GM20431 (cell line): Measurements from ENCODE around the gene NDUFAF2.

Source experiments
- in situ Hi-C: fragments of 300-500 bp; cut with MseI, MboI; formaldehyde crosslinking; loops from one replicate; pipeline ENCODE4 v1.15.0; 2020; ENCODE audit warnings: low sequenced_read_pairs; ENCODE audit not compliant: unreplicated experiment

NDUFAF2 gene

DNA sequence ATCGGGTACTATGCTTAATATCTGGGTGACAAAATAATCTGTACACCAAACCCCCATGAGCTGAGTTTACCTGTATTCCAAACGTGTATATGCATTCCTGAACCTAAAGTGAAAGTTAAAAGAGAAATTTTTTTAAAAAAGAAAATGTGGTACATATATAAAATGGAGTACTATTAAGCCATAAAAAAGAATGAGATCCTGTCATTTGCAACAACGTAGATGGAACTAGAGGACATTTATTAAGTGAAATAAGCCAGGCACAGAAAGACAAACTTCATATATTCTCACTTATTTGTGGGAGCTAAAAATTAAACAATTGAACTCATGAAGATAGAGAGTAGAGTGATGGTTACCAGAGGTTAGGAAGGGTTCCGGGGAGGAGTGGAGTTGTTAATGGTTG is 44.8 kb downstream of the NDUFAF2 start:
- in situ Hi-C loops = no loop called here

GRCh38 chr5:60992871-60993270 is 47.9 kb downstream of the NDUFAF2 start:
- in situ Hi-C loops = no loop called here

- in situ Hi-C loops = no loop called here
Measured at GRCh38 chr5:60993425-60993824, 48.4 kb downstream of the NDUFAF2 start.

DNA sequence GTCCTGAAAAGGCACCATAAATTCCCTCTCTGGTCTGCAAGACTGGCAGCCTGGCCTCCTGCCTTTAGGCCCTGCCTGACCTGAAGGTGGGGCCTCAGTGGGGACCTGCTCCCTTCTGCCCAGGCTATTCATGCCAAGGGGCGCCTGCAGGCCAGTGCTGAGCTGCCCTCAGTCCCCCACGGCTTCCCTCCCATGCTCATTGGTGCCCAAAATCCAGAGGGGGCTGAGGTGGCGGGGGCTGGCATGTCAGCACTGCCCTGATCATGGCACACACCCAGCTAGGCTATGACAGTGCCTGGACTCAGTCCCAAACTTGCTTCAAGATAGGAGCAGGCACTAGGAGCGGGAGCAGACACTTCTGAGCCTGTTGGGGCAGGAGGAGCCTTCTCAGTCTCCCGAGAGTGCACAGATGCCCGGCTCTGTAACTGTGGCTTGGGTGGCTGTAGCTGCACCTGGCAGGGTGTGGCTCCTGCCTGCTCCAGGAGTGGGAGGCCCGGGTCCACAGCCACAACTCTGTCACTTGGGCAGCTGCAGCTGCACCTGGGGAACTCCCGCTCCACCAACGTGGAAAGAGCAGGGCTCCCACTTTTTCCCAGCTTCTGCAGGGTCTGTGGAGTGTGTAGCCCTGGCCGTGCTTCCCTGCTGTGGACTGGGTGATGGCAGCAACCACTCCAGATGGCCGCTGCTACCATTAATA is 49.0 kb downstream of the NDUFAF2 start:
- in situ Hi-C loops = no loop called here

DNA sequence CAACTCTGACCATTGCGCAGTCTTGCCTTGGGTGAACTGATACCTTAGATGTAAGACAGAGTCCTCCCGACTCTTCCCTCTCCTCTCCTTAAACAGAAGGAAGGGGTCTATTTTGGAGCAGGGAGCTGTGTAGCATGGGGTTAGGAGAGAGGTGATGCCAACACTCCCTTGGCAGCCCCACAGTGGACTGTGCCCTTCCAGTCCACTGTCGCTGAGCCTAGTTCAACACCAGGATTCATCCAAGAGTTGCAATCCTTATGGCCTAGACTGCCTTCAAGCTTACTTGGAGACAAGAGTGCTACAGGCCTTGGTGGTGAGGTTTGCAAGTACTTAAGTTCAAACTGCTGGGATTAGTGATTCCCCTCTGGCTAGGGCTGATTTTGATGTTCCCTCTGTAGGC is 51.4 kb downstream of the NDUFAF2 start:
- in situ Hi-C loops = no loop called here

GRCh38 chr5:60997721-60998120 is 52.7 kb downstream of the NDUFAF2 start:
- in situ Hi-C loops = no loop called here

DNA sequence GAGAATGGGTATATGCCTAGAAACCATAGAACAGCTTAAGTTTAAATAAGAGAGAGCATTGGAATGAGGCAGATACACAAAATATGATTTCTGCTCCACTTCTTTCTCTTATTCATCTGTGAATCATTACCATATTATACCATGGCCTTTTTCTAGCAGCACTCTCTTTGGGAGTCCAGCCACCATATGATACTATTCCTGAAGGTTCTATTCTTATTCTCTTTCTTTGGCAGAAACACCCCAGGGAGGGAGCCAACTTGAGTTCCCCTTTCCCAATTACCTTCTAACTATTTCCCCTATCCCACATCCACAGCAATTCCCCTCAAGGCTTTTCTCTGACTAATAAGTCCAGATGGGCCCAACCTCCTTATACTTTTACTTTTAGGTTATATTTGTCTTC is 55.9 kb downstream of the NDUFAF2 start:
- in situ Hi-C loops = no loop called here

DNA sequence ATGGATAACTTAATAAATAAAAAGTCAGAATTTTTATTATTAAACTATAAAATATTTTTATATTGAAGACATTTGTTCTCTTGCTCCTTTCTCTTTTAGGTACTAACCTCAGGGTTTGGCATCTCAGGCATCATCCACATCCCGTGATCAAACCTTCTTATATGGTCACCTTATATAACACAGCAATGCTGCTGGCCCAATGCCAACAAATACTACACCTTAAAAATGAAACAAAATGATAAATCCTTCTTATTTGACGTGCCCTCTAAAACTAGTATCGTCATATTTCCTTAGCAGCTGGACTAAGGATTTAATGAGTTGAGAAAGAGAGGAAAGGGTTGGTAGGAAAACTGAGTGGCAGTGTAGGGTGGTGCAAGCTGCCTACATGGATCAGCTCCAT is 56.6 kb downstream of the NDUFAF2 start:
- in situ Hi-C loops = no loop called here

DNA sequence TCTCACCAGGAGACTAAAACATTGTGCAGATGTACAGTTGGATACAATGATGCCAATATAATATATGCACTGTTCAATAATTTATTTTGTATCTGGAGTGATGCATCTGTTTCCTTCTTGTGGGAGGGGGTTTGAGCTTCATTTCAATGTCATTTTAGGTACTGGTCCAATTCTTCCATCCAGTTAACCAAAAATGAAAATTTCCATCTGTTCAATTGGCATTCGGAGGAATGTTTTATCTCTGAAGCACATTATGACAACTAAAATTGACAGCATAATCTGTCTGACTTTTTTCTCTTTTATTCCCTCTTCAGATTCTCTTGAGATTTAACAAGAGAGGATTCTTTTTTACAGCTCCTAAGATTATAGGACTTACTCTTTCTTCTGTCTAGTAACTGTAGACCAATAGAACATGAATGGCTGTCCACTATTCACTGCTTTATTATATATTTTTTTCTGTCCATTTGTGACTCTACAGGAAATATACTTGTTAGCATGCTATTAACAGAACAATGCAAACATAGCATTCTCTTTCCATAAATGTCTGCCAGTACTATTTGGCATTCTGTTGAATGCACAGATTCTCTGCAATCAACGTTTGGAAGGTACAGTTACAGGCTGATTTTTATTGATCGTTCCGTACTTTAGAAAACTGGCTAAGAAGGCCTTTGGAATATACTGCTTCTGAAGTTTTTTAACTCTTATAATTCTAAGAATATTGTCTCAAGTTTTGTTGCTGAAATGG is 57.8 kb downstream of the NDUFAF2 start:
- in situ Hi-C loops = no loop called here

GRCh38 chr5:61004448-61004847 is 59.4 kb downstream of the NDUFAF2 start:
- in situ Hi-C loops = no loop called here

DNA sequence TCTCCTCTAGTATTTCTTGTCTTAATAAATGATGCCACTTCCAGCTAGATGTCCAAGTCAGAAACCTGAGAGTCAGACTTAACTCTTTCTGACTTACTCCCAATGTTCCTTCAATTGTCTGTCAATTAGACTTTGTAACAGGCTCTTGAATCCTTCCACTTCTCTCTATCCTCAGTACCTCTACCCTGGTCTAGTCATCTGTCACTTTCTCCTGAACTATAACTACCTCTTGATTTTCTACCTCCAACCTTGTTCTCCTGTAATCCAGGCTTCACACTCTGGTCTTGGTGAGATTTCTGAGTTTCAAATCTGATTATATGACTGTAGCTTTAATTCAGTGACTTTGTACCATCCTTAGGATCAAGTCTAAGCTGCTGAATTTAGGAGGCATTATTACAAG is 64.9 kb downstream of the NDUFAF2 start:
- in situ Hi-C loops = no loop called here

- in situ Hi-C loops = no loop called here
Measured at GRCh38 chr5:61010467-61011454, 65.8 kb downstream of the NDUFAF2 start.

- in situ Hi-C loops = no loop called here
Measured at GRCh38 chr5:61018062-61018461, 73.1 kb downstream of the NDUFAF2 start.

GRCh38 chr5:61019642-61020041 is 74.6 kb downstream of the NDUFAF2 start:
- in situ Hi-C loops = no loop called here

GRCh38 chr5:61020415-61020814 is 75.4 kb downstream of the NDUFAF2 start:
- in situ Hi-C loops = no loop called here

- in situ Hi-C loops = no loop called here
Measured at GRCh38 chr5:61023131-61023530, 78.1 kb downstream of the NDUFAF2 start.

- in situ Hi-C loops = no loop called here
Measured at GRCh38 chr5:61026004-61026403, 81.0 kb downstream of the NDUFAF2 start.

DNA sequence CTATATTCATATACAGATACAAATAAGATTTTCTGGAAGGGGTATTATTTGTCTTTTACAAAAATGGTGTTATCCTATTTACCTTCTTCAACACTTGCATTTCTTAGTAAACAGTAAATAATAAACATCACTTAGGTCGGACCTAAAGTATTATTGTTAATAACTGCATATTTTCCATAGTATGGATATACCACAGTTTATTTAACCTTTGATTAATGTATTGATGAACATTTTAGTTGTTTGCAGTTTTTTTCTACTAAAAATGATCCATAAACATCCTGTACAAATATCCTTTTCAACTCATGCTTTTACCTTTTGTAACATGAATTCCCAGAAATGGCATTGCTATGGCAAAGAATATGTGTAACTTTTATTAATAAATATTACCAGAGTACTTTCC is 83.4 kb downstream of the NDUFAF2 start:
- in situ Hi-C loops = no loop called here

- in situ Hi-C loops = no loop called here
Measured at GRCh38 chr5:61029456-61030162, 84.6 kb downstream of the NDUFAF2 start.

DNA sequence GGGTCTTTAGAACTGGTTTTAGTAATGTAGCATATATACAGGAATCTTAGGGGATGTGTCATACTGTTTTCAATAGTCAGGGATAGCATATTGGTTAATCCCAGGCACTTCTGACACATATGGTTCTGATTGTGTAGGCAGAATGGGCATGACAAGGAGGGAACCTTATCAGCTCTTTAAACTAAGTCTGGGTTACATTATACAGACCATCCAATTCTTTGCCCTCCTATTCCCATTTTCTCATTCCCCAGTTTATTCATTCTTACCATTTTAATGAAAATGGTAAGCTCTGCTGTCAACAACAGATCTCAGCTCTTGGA is 85.1 kb downstream of the NDUFAF2 start:
- in situ Hi-C loops = no loop called here
